ENCODE results near the gene PDPK1. TPM values are rescaled to one million over a fixed set of nuclear protein-coding genes. Genes with fewer than 3 reads are reported as not detected.
"Not testable (repeated sequence)": the region's sequence is repeated elsewhere in the genome, so short reads cannot be mapped to it uniquely, and the experiment has no call there.

The PDPK1 gene
- total RNA-seq, 8 experiments from 2014 or later, result 17.0 to 31.6 (median 26.2) TPM

- in situ Hi-C loops (cut with MboI; ENCODE audit: low pct_unique_long_range_greater_than_20kb in 2 of 9, low sequenced_read_pairs in 9 of 9, unreplicated experiment in 9 of 9), result no loop called here
- no peaks in the 10 kb centered on the region for H3K4me1 ChIP-seq (replicated peaks in 1 of 2)
- no peak overlapping the region for H3K4me3 ChIP-seq
- 80 to 100% (median 97%) methylated on average over 1 to 7 of the region's 29 CpGs; no CpG with 5 or more reads in 3 of the 10 experiments for WGBS, 10 experiments
- no peak for ATAC-seq (replicated peaks in 6 of 8)
- no peak overlapping the region for H3K27ac ChIP-seq
These were observed 73.1 kb downstream of the PDPK1 start for GRCh38 chr16:2610781-2611498.

GRCh38 chr16:2611499-2611862, 73.7 kb downstream of the PDPK1 start:
- H3K4me3 ChIP-seq, result no peak overlapping the region
- WGBS, 10 experiments, result 100% methylated on average over 2 of the region's 12 CpGs; no CpG with 5 or more reads in 9 of the 10 experiments
- in situ Hi-C loops (cut with MboI; ENCODE audit: low pct_unique_long_range_greater_than_20kb in 2 of 9, low sequenced_read_pairs in 9 of 9, unreplicated experiment in 9 of 9), result no loop called here
- H3K4me1 ChIP-seq (replicated peaks in 1 of 2), result no peaks in the 10 kb centered on the region
- H3K27ac ChIP-seq, result no peak overlapping the region
- ATAC-seq (replicated peaks in 6 of 8), result no peak

GRCh38 chr16:2611877-2612276, 74.1 kb downstream of the PDPK1 start:
- H3K4me3 ChIP-seq; in situ Hi-C loops (cut with MboI; ENCODE audit: low pct_unique_long_range_greater_than_20kb in 2 of 9, low sequenced_read_pairs in 9 of 9, unreplicated experiment in 9 of 9); H3K27ac ChIP-seq; H3K4me1 ChIP-seq (replicated peaks in 1 of 2): not testable (repeated sequence)
- peak in 5 of 8 experiments; percentile 21 to 73 (median 63) for ATAC-seq (replicated peaks in 6 of 8)
- no CpG with 5 or more reads among the region's 17 CpGs for WGBS, 10 experiments

- WGBS, 10 experiments, result no CpG with 5 or more reads among the region's 19 CpGs
- H3K4me3 ChIP-seq; H3K27ac ChIP-seq; in situ Hi-C loops (cut with MboI; ENCODE audit: low pct_unique_long_range_greater_than_20kb in 2 of 9, low sequenced_read_pairs in 9 of 9, unreplicated experiment in 9 of 9); H3K4me1 ChIP-seq (replicated peaks in 1 of 2); ATAC-seq (replicated peaks in 6 of 8): not testable (repeated sequence)
These were observed 75.4 kb downstream of the PDPK1 start for GRCh38 chr16:2613251-2613650.

- Histone ChIP-seq H3K4me3 (no peak overlapping the region), H3K4me1 (replicated peaks in 1 of 2) (no peaks in the 10 kb centered on the region), H3K27ac (no peak overlapping the region)
- no peak for ATAC-seq (replicated peaks in 6 of 8)
- WGBS, 10 experiments, result 100% methylated on average over 2 of the region's 15 CpGs; no CpG with 5 or more reads in 8 of the 10 experiments
- in situ Hi-C loops (cut with MboI; ENCODE audit: low pct_unique_long_range_greater_than_20kb in 2 of 9, low sequenced_read_pairs in 9 of 9, unreplicated experiment in 9 of 9), result no loop called here
These were observed 77.0 kb downstream of the PDPK1 start for GRCh38 chr16:2614761-2615191.

GRCh38 chr16:2618964-2619363, 81.1 kb downstream of the PDPK1 start:
- in situ Hi-C loops (cut with MboI; ENCODE audit: low pct_unique_long_range_greater_than_20kb in 2 of 9, low sequenced_read_pairs in 9 of 9, unreplicated experiment in 9 of 9); H3K27ac ChIP-seq; H3K4me3 ChIP-seq; H3K4me1 ChIP-seq (replicated peaks in 1 of 2): not testable (repeated sequence)
- WGBS, 10 experiments, result no CpG with 5 or more reads among the region's 20 CpGs
- peak in 1 of 8 experiments; percentile 3 for ATAC-seq (replicated peaks in 6 of 8)

- H3K27ac ChIP-seq; H3K4me1 ChIP-seq (replicated peaks in 1 of 2); H3K4me3 ChIP-seq; in situ Hi-C loops (cut with MboI; ENCODE audit: low pct_unique_long_range_greater_than_20kb in 2 of 9, low sequenced_read_pairs in 9 of 9, unreplicated experiment in 9 of 9): not testable (repeated sequence)
- WGBS, 10 experiments, result no CpG with 5 or more reads among the region's 12 CpGs
- peak in 5 of 8 experiments; percentile 15 to 78 (median 57) for ATAC-seq (replicated peaks in 6 of 8)
These were observed 81.8 kb downstream of the PDPK1 start for GRCh38 chr16:2619628-2620027.

GRCh38 chr16:2620870-2621269, 83.0 kb downstream of the PDPK1 start:
- ATAC-seq (replicated peaks in 6 of 8); in situ Hi-C loops (cut with MboI; ENCODE audit: low pct_unique_long_range_greater_than_20kb in 2 of 9, low sequenced_read_pairs in 9 of 9, unreplicated experiment in 9 of 9); H3K4me1 ChIP-seq (replicated peaks in 1 of 2); H3K4me3 ChIP-seq; H3K27ac ChIP-seq: not testable (repeated sequence)
- no CpG with 5 or more reads among the region's 15 CpGs for WGBS, 10 experiments

GRCh38 chr16:2621395-2621794, 83.6 kb downstream of the PDPK1 start:
- WGBS, 10 experiments, result no CpG with 5 or more reads among the region's 8 CpGs
- peak in 4 of 8 experiments; percentile 8 to 28 (median 22) for ATAC-seq (replicated peaks in 6 of 8)
- H3K4me1 ChIP-seq (replicated peaks in 1 of 2); H3K27ac ChIP-seq; in situ Hi-C loops (cut with MboI; ENCODE audit: low pct_unique_long_range_greater_than_20kb in 2 of 9, low sequenced_read_pairs in 9 of 9, unreplicated experiment in 9 of 9); H3K4me3 ChIP-seq: not testable (repeated sequence)

- no CpG with 5 or more reads among the region's 6 CpGs for WGBS, 10 experiments
- H3K4me3 ChIP-seq; H3K27ac ChIP-seq; H3K4me1 ChIP-seq (replicated peaks in 1 of 2); in situ Hi-C loops (cut with MboI; ENCODE audit: low pct_unique_long_range_greater_than_20kb in 2 of 9, low sequenced_read_pairs in 9 of 9, unreplicated experiment in 9 of 9): not testable (repeated sequence)
- ATAC-seq (replicated peaks in 6 of 8), result peak in 3 of 8 experiments; percentile 56 to 97 (median 96)
These were observed 89.3 kb downstream of the PDPK1 start for GRCh38 chr16:2627075-2627474.

- WGBS, 10 experiments, result no CpG with 5 or more reads among the region's 11 CpGs
- H3K27ac ChIP-seq; in situ Hi-C loops (cut with MboI; ENCODE audit: low pct_unique_long_range_greater_than_20kb in 2 of 9, low sequenced_read_pairs in 9 of 9, unreplicated experiment in 9 of 9); H3K4me3 ChIP-seq; H3K4me1 ChIP-seq (replicated peaks in 1 of 2): not testable (repeated sequence)
- ATAC-seq (replicated peaks in 6 of 8), result peak in 3 of 8 experiments; percentile 26 to 64 (median 40)
These were observed 93.4 kb downstream of the PDPK1 start for GRCh38 chr16:2631203-2631602.

GRCh38 chr16:2632291-2632690, 94.5 kb downstream of the PDPK1 start:
- H3K4me1 ChIP-seq (replicated peaks in 1 of 2); H3K4me3 ChIP-seq; in situ Hi-C loops (cut with MboI; ENCODE audit: low pct_unique_long_range_greater_than_20kb in 2 of 9, low sequenced_read_pairs in 9 of 9, unreplicated experiment in 9 of 9); ATAC-seq (replicated peaks in 6 of 8); H3K27ac ChIP-seq: not testable (repeated sequence)
- WGBS, 10 experiments, result no CpG with 5 or more reads among the region's 7 CpGs

GRCh38 chr16:2639071-2639721, 101.4 kb downstream of the PDPK1 start:
- ATAC-seq (replicated peaks in 6 of 8), result peak; percentile 62 to 94 (median 72)
- H3K4me1 ChIP-seq (replicated peaks in 1 of 2); H3K4me3 ChIP-seq; in situ Hi-C loops (cut with MboI; ENCODE audit: low pct_unique_long_range_greater_than_20kb in 2 of 9, low sequenced_read_pairs in 9 of 9, unreplicated experiment in 9 of 9); H3K27ac ChIP-seq: not testable (repeated sequence)
- no CpG with 5 or more reads among the region's 12 CpGs for WGBS, 10 experiments

- in situ Hi-C loops (cut with MboI; ENCODE audit: low pct_unique_long_range_greater_than_20kb in 2 of 9, low sequenced_read_pairs in 9 of 9, unreplicated experiment in 9 of 9); H3K4me3 ChIP-seq; H3K27ac ChIP-seq; ATAC-seq (replicated peaks in 6 of 8); H3K4me1 ChIP-seq (replicated peaks in 1 of 2): not testable (repeated sequence)
- no CpG with 5 or more reads among the region's 9 CpGs for WGBS, 10 experiments
These were observed 101.9 kb downstream of the PDPK1 start for GRCh38 chr16:2639722-2640072.

All from motor neuron (in vitro differentiated cells).